ENCODE results near the gene TNFRSF18.
"Not testable (repeated sequence)": the region's sequence is repeated elsewhere in the genome, so short reads cannot be mapped to it uniquely, and the experiment has no call there.

TNFRSF18 gene

GRCh38 chr1:1198423-1199140 lies 7.8 kb downstream of the TNFRSF18 start:
- no peak for DNase-seq (ENCODE audit: extremely low spot score)
- TF ChIP-seq, protein P1, sequence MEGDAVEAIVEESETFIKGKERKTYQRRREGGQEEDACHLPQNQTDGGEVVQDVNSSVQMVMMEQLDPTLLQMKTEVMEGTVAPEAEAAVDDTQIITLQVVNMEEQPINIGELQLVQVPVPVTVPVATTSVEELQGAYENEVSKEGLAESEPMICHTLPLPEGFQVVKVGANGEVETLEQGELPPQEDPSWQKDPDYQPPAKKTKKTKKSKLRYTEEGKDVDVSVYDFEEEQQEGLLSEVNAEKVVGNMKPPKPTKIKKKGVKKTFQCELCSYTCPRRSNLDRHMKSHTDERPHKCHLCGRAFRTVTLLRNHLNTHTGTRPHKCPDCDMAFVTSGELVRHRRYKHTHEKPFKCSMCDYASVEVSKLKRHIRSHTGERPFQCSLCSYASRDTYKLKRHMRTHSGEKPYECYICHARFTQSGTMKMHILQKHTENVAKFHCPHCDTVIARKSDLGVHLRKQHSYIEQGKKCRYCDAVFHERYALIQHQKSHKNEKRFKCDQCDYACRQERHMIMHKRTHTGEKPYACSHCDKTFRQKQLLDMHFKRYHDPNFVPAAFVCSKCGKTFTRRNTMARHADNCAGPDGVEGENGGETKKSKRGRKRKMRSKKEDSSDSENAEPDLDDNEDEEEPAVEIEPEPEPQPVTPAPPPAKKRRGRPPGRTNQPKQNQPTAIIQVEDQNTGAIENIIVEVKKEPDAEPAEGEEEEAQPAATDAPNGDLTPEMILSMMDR (IDR thresholded peaks at IDR 0.05; ENCODE audit: control extremely low read depth, extremely low read depth, low read depth, missing control alignments) = no peak
- POLR2A ChIA-PET = no interaction called here
- CTCF ChIA-PET = interaction anchor here (1.1 kb wide), 1 partner anchor 76 kb away, joined by 3 read pairs; no protein-coding TSS in a partner anchor

- ChIA-PET POLR2A (no interaction called here), CTCF (interaction anchor here (1.1 kb wide), 1 partner anchor 75 kb away, joined by 3 read pairs; no protein-coding TSS in a partner anchor)
- TF ChIP-seq, protein P1 (IDR thresholded peaks at IDR 0.05; ENCODE audit: control extremely low read depth, extremely low read depth, low read depth, missing control alignments) = no peak
- DNase-seq (ENCODE audit: extremely low spot score) = no peak
Observed at GRCh38 chr1:1197551-1198422, 8.6 kb downstream of the TNFRSF18 start.

- no peak for DNase-seq (ENCODE audit: extremely low spot score)
- ChIA-PET CTCF (no interaction called here), POLR2A (no interaction called here)
- TF ChIP-seq, protein P1 (IDR thresholded peaks at IDR 0.05; ENCODE audit: control extremely low read depth, extremely low read depth, low read depth, missing control alignments) = no peak
Observed at GRCh38 chr1:1197188-1197500, 9.2 kb downstream of the TNFRSF18 start.

DNA sequence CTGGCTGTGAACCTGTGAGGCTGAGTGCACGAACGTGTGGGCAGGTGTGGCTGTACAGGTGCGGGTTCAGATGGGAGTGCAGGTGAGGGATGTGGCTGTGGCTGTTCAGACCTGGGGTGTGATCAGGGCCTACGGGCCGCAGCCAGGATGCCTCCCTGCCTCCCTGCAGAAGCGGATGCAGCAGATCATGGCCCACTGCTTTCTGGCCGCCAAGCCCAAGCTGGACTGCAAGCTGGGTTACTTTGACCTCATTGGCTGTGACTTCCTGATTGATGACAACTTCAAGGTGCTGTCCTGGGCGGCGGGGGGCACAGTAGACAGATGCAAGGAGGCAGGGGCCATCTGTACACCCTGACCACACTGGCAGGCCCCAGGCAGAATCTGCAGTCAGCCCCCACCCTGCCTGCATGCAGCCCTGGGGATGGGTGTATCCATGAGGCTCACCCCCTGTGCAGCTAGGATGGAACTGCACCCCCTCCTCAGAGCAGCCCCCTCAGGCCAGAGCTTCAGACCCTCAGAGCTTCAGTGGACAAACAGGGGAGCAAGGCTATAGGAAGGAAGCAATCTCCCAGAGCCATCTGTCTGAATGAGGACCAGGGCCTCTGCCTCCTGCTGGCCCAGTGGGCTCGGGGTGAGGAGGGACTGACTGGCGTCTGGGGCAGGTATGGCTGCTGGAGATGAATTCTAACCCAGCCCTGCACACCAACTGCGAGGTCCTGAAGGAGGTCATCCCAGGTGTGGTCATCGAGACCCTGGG lies 9.8 kb downstream of the TNFRSF18 start:
- no peak for DNase-seq (ENCODE audit: extremely low spot score)
- TF ChIP-seq, protein P1 (IDR thresholded peaks at IDR 0.05; ENCODE audit: control extremely low read depth, extremely low read depth, low read depth, missing control alignments) = no peak
- ChIA-PET POLR2A (no interaction called here), CTCF (no interaction called here)

DNA sequence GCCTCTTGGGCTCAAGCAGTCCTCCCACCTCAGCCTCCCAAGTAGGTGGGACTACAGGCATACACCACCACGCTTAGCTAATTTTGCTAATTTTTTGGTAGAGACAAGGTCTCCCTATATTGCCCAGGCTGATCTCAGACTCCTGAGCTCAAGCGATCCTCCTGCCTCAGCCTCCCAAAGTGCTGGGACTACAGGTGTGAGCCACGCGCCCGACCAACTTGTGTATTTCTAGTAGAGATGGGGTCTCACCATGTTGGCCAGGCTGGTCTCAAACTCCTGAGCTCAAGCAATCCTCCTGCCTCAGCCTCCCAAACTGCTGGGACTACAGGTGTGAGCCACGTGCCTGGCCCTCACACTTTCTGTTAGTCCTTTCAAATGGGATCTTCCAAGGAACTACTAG lies 10.7 kb downstream of the TNFRSF18 start:
- POLR2A ChIA-PET; DNase-seq (ENCODE audit: extremely low spot score); CTCF ChIA-PET: not testable (repeated sequence)

- POLR2A ChIA-PET = no interaction called here
- CTCF ChIA-PET = interaction anchor here (0.9 to 1.0 kb wide), 3 partner anchors 13 to 72 kb away, joined by 3 read pairs; no protein-coding TSS in a partner anchor
- TF ChIP-seq, protein P1 (IDR thresholded peaks at IDR 0.05; ENCODE audit: control extremely low read depth, extremely low read depth, low read depth, missing control alignments) = no peak
Observed at GRCh38 chr1:1194723-1195122, 11.7 kb downstream of the TNFRSF18 start.

More at GRCh38 chr1:1194723-1195122, 11.7 kb downstream of the TNFRSF18 start:
- no peak for DNase-seq (ENCODE audit: extremely low spot score)
